HEK293 (cell line): ENCODE measurements around the gene GNLY.

Experiments used
- CTCF ChIA-PET: fragments of 350-600 bp; formaldehyde crosslinking; extraction: SDS; loops from one replicate; lab custom pipeline; 2021; ENCODE audit warnings: antibody characterized with exemption; lab: Yijun Ruan, JAX
- POLR2A ChIA-PET: fragments of 300-600 bp; formaldehyde crosslinking; extraction: SDS; loops from one replicate; lab custom pipeline; 2020; ENCODE audit warnings: antibody characterized with exemption, inconsistent platforms; lab: Yijun Ruan, JAX
- H3K27ac ChIP-seq: fragments of 200-500 bp; sonication (Bioruptor generic); 2 replicates; pipeline ENCODE4 v1.5.1; 2014; ENCODE audit warnings: low read depth, low read length, control low read depth, inconsistent platforms; ENCODE audit errors: extremely low read depth
- H3K36me3 ChIP-seq, 2 experiments: fragments of 200-500 bp in 1 of 2; sonication (Bioruptor generic) in 1 of 2; 1 replicate in 1 of 2; 2 replicates in 1 of 2; pipeline ENCODE4 v1.5.1; 2014 to 2017; ENCODE audit warnings: inconsistent platforms in 2 of 2, low read length in 2 of 2; ENCODE audit not compliant: control insufficient read depth in 2 of 2, insufficient read depth in 1 of 2
- H3K4me1 ChIP-seq: fragments of 200-500 bp; sonication (Bioruptor generic); 2 replicates; pipeline ENCODE4 v1.5.1; 2014; ENCODE audit warnings: mild to moderate bottlenecking, low read length, inconsistent platforms; ENCODE audit not compliant: control insufficient read depth, insufficient read depth
- H3K4me3 ChIP-seq: 2 replicates; pipeline ENCODE4 v1.5.1; 2011; ENCODE audit warnings: low read depth, mild to moderate bottlenecking, control low read depth, low read length, moderate library complexity
- H3K9me3 ChIP-seq: fragments of 200-500 bp; sonication (Bioruptor generic); 2 replicates; pipeline ENCODE4 v1.5.1; 2014; ENCODE audit warnings: low read depth, low read length, inconsistent platforms; ENCODE audit not compliant: control insufficient read depth, insufficient read depth
- GLIS2 ChIP-seq: fragments of 450-650 bp; formaldehyde crosslinking; IDR thresholded peaks from 2 replicates; pipeline ENCODE4 v1.5.1; 2016; ENCODE audit warnings: missing biosample characterization, missing genetic modification characterization
- SALL2 ChIP-seq: fragments of 450-650 bp; formaldehyde crosslinking; IDR thresholded peaks from 2 replicates; pipeline ENCODE4 v1.5.0; 2017; ENCODE audit warnings: missing biosample characterization, mild to moderate bottlenecking, missing genetic modification characterization, borderline replicate concordance
- TSHZ1 ChIP-seq: fragments of 450-650 bp; formaldehyde crosslinking; IDR thresholded peaks from 2 replicates; pipeline ENCODE4 v1.5.1; 2016; ENCODE audit warnings: missing biosample characterization, missing genetic modification characterization, borderline replicate concordance
- YY1 ChIP-seq: fragments of 450-650 bp; formaldehyde crosslinking; IDR thresholded peaks from 2 replicates; pipeline ENCODE4 v1.5.1; 2018; ENCODE audit warnings: missing biosample characterization, missing genetic modification characterization
- ZBTB20 ChIP-seq: fragments of 450-650 bp; formaldehyde crosslinking; IDR thresholded peaks from 2 replicates; pipeline ENCODE4 v1.5.1; 2016; ENCODE audit warnings: missing biosample characterization, missing genetic modification characterization
- ZBTB49 ChIP-seq: fragments of 450-650 bp; formaldehyde crosslinking; IDR thresholded peaks from 2 replicates; pipeline ENCODE4 v1.5.1; 2016; ENCODE audit warnings: missing biosample characterization, missing genetic modification characterization, low read depth
- ZNF24 ChIP-seq: fragments of 450-650 bp; formaldehyde crosslinking; IDR thresholded peaks from 2 replicates; pipeline ENCODE4 v1.5.1; 2016; ENCODE audit warnings: missing biosample characterization, missing genetic modification characterization
- ZNF248 ChIP-seq: fragments of 450-650 bp; formaldehyde crosslinking; IDR thresholded peaks from 2 replicates; pipeline ENCODE4 v1.5.1; 2017; ENCODE audit warnings: missing biosample characterization, missing genetic modification characterization
- ZNF324 ChIP-seq: fragments of 450-650 bp; formaldehyde crosslinking; IDR thresholded peaks from 2 replicates; pipeline ENCODE4 v1.5.1; 2016; ENCODE audit warnings: missing biosample characterization, missing genetic modification characterization
- ZNF335 ChIP-seq: fragments of 450-650 bp; formaldehyde crosslinking; conservative IDR thresholded peaks from 2 replicates; pipeline ENCODE4 v1.5.1; 2016; ENCODE audit warnings: missing biosample characterization, missing genetic modification characterization
- ZNF341 ChIP-seq: fragments of 450-650 bp; formaldehyde crosslinking; IDR thresholded peaks from 2 replicates; pipeline ENCODE4; 2016; ENCODE audit warnings: low read depth, missing biosample characterization, missing genetic modification characterization
- ZNF510 ChIP-seq: fragments of 450-650 bp; formaldehyde crosslinking; IDR thresholded peaks from 2 replicates; pipeline ENCODE4 v1.5.1; 2018; ENCODE audit warnings: mild to moderate bottlenecking, missing genetic modification characterization, missing biosample characterization; ENCODE audit not compliant: insufficient replicate concordance
- ZNF571 ChIP-seq: fragments of 450-650 bp; formaldehyde crosslinking; IDR thresholded peaks from 2 replicates; pipeline ENCODE4 v1.5.0; 2017; ENCODE audit warnings: missing biosample characterization, missing genetic modification characterization
- ZNF623 ChIP-seq: fragments of 450-650 bp; formaldehyde crosslinking; IDR thresholded peaks from 2 replicates; pipeline ENCODE4 v1.5.1; 2016; ENCODE audit warnings: missing biosample characterization, missing genetic modification characterization
- ZNF692 ChIP-seq: fragments of 450-650 bp; formaldehyde crosslinking; IDR thresholded peaks from 2 replicates; pipeline ENCODE4 v1.5.1; 2016; ENCODE audit warnings: missing biosample characterization, missing genetic modification characterization
- ZNF768 ChIP-seq: fragments of 450-650 bp; formaldehyde crosslinking; IDR thresholded peaks from 2 replicates; pipeline ENCODE4 v1.5.1; 2018; ENCODE audit warnings: missing biosample characterization, mild to moderate bottlenecking, missing genetic modification characterization
- ZNF791 ChIP-seq: fragments of 450-650 bp; formaldehyde crosslinking; IDR thresholded peaks from 2 replicates; pipeline ENCODE4 v1.5.1; 2016; ENCODE audit warnings: missing biosample characterization, missing genetic modification characterization

GNLY gene

GRCh38 chr2:85697716-85698115 lies 3.6 kb downstream of the GNLY start:
- CTCF ChIA-PET: interaction anchor here (0.5 to 6.2 kb wide), 2 partner anchors 9 to 146 kb away, joined by 3 to 54 read pairs; no protein-coding TSS in a partner anchor
- no peak overlapping the region for H3K27ac ChIP-seq
- POLR2A ChIA-PET: interaction anchor here (0.6 kb wide), 1 partner anchor 24 kb away, joined by 3 read pairs; no protein-coding TSS in a partner anchor

GRCh38 chr2:85698184-85698879 lies 4.2 kb downstream of the GNLY start:
- Histone ChIP-seq H3K36me3 (no peaks in the 10 kb centered on the region), H3K9me3 (no peaks in the 10 kb centered on the region), H3K4me1 (no peaks in the 10 kb centered on the region; the same call in 1 of the 2 replicates), H3K27ac (no peak overlapping the region), H3K4me3 (no peak overlapping the region)
- ChIA-PET CTCF (interaction anchor here (0.5 to 6.2 kb wide), 2 partner anchors 8 to 145 kb away, joined by 3 to 54 read pairs; no protein-coding TSS in a partner anchor), POLR2A (interaction anchor here (0.5 kb wide), 2 partner anchors 67 to 280 kb away, joined by 3 read pairs; partner anchors contain the start of gene SH2D6)
- TF ChIP-seq ZNF623 (tag by site-specific recombination) (no peak), ZNF24 (no peak), ZNF324 (tag by site-specific recombination) (no peak), ZNF335 (tag by site-specific recombination) (peak; percentile 95)

More at GRCh38 chr2:85697716-85698115, 3.6 kb downstream of the GNLY start:
- Histone ChIP-seq H3K4me3 (no peak overlapping the region), H3K4me1 (no peaks in the 10 kb centered on the region; the same call in 1 of the 2 replicates), H3K36me3 (no peaks in the 10 kb centered on the region), H3K9me3 (no peaks in the 10 kb centered on the region)
- TF ChIP-seq ZNF768 (tag by site-specific recombination) (peak; percentile 62; the same call in 1 of the 2 replicates), ZBTB20 (tag by site-specific recombination) (no peak)

GRCh38 chr2:85698880-85699254 lies 4.7 kb downstream of the GNLY start:
- POLR2A ChIA-PET: interaction anchor here (0.5 kb wide), 1 partner anchor 280 kb away, joined by 3 read pairs; the partner anchor contains the start of gene SH2D6

GRCh38 chr2:85699325-85699724 lies 5.2 kb downstream of the GNLY start:
- POLR2A ChIA-PET: no interaction called here
- TF ChIP-seq TSHZ1 (tag by site-specific recombination): no peak
- no peak for TF ChIP-seq ZBTB49 (tag by site-specific recombination)
- no peak for TF ChIP-seq ZNF510 (tag by site-specific recombination)
- TF ChIP-seq ZNF248 (tag by site-specific recombination): no peak
- TF ChIP-seq GLIS2 (tag by site-specific recombination): no peak
- no peak for TF ChIP-seq ZNF341 (tag by site-specific recombination)
- no peak for TF ChIP-seq ZNF692
- TF ChIP-seq SALL2: no peak

More at GRCh38 chr2:85698880-85699254, 4.7 kb downstream of the GNLY start:
- Histone ChIP-seq H3K9me3 (no peaks in the 10 kb centered on the region), H3K27ac (no peak overlapping the region), H3K4me1 (no peaks in the 10 kb centered on the region; the same call in 1 of the 2 replicates), H3K4me3 (no peak overlapping the region), H3K36me3 (no peaks in the 10 kb centered on the region)
- CTCF ChIA-PET: interaction anchor here (0.6 to 6.2 kb wide), 3 partner anchors 8 to 45 kb away, joined by 3 to 54 read pairs (median 6); no protein-coding TSS in a partner anchor
- no peak for TF ChIP-seq ZNF571 (tag by site-specific recombination)
- no peak for TF ChIP-seq YY1 (tag by site-specific recombination)
- TF ChIP-seq ZNF791 (tag by site-specific recombination): no peak

More at GRCh38 chr2:85699325-85699724, 5.2 kb downstream of the GNLY start:
- H3K27ac ChIP-seq: no peak overlapping the region
- no peak overlapping the region for H3K4me3 ChIP-seq
- H3K4me1 ChIP-seq: no peaks in the 10 kb centered on the region; the same call in 1 of the 2 replicates
- no peaks in the 10 kb centered on the region for H3K36me3 ChIP-seq
- no peaks in the 10 kb centered on the region for H3K9me3 ChIP-seq
- CTCF ChIA-PET: interaction anchor here (0.6 to 6.2 kb wide), 4 partner anchors 7 to 45 kb away, joined by 3 to 54 read pairs (median 4); no protein-coding TSS in a partner anchor
